Mononuclear cell (primary cell): ENCODE data around the gene IL1F10. TPM values are rescaled to one million over a fixed set of nuclear protein-coding genes. Genes with fewer than 3 reads are reported as not detected.

Experiments
- H3K27me3 ChIP-seq: 2 replicates; pipeline ENCODE4 v1.6.0; 2011; ENCODE audit warnings: low read length, control low read depth; ENCODE audit not compliant: insufficient read depth
- H3K4me1 ChIP-seq: 2 replicates; pipeline ENCODE4 v1.5.1; 2011; ENCODE audit warnings: mild to moderate bottlenecking, low read length, control low read depth; ENCODE audit not compliant: insufficient read depth
- H3K4me3 ChIP-seq: 2 replicates; pipeline ENCODE4 v1.5.1; 2011; ENCODE audit warnings: mild to moderate bottlenecking, low read length, moderate library complexity
- H3K9me3 ChIP-seq: 2 replicates; pipeline ENCODE4 v1.5.1; 2011; ENCODE audit warnings: low read depth, mild to moderate bottlenecking, control low read depth, low read length
- total RNA-seq: library from RNA; depleted of rRNA; stranded (reverse); fragments of >200 nt; gene quantifications from one replicate; pipeline ENCODE4 v1.2.3, GENCODE V29; 2012

Gene IL1F10
- total RNA-seq, 1 donor = not detected

GRCh38 chr2:113052396-113052917 lies 15.3 kb upstream of the IL1F10 start, which contains the start of gene IL36B:
IL36B (minus strand) TSS chr2:113052867.
- Histone ChIP-seq H3K4me1 (no peaks in the 10 kb centered on the region), H3K27me3 (no peaks in the 10 kb centered on the region), H3K4me3 (no peak within 1 kb of the TSS), H3K9me3 (no peaks in the 10 kb centered on the region)

- H3K27me3 ChIP-seq = no peaks in the 10 kb centered on the region
- no peaks in the 10 kb centered on the region for H3K4me1 ChIP-seq
- H3K4me3 ChIP-seq = no peak overlapping the region
- no peaks in the 10 kb centered on the region for H3K9me3 ChIP-seq
Observed at GRCh38 chr2:113053666-113054065, 14.1 kb upstream of the IL1F10 start.

- no peaks in the 10 kb centered on the region for H3K27me3 ChIP-seq
- no peaks in the 10 kb centered on the region for H3K9me3 ChIP-seq
- H3K4me3 ChIP-seq = no peak overlapping the region
- H3K4me1 ChIP-seq = no peaks in the 10 kb centered on the region
Observed at GRCh38 chr2:113054066-113054465, 13.7 kb upstream of the IL1F10 start.

- Histone ChIP-seq H3K4me3 (no peak overlapping the region), H3K9me3 (no peaks in the 10 kb centered on the region), H3K27me3 (no peaks in the 10 kb centered on the region), H3K4me1 (no peaks in the 10 kb centered on the region)
Observed at GRCh38 chr2:113056521-113056920, 11.2 kb upstream of the IL1F10 start.

GRCh38 chr2:113057117-113057516 lies 10.7 kb upstream of the IL1F10 start:
- Histone ChIP-seq H3K27me3 (no peaks in the 10 kb centered on the region), H3K4me3 (no peak overlapping the region), H3K4me1 (no peaks in the 10 kb centered on the region), H3K9me3 (no peaks in the 10 kb centered on the region)

- no peaks in the 10 kb centered on the region for H3K27me3 ChIP-seq
- H3K4me1 ChIP-seq = no peaks in the 10 kb centered on the region
- no peaks in the 10 kb centered on the region for H3K9me3 ChIP-seq
- H3K4me3 ChIP-seq = no peak overlapping the region
Observed at GRCh38 chr2:113058411-113058994, 9.3 kb upstream of the IL1F10 start.

GRCh38 chr2:113058998-113059960 lies 8.5 kb upstream of the IL1F10 start, which contains the start of gene IL36RN:
IL36RN (plus strand) TSS chr2:113059198; CDS start chr2:113059439, 241 bp downstream.
- H3K4me1 ChIP-seq = no peaks in the 10 kb centered on the region
- no peaks in the 10 kb centered on the region for H3K27me3 ChIP-seq
- no peak within 1 kb of the TSS for H3K4me3 ChIP-seq
- H3K9me3 ChIP-seq = no peaks in the 10 kb centered on the region

GRCh38 chr2:113060396-113060795 lies 7.4 kb upstream of the IL1F10 start:
- Histone ChIP-seq H3K27me3 (no peaks in the 10 kb centered on the region), H3K4me1 (no peaks in the 10 kb centered on the region), H3K4me3 (no peak overlapping the region), H3K9me3 (no peaks in the 10 kb centered on the region)

- no peaks in the 10 kb centered on the region for H3K27me3 ChIP-seq
- H3K9me3 ChIP-seq = no peaks in the 10 kb centered on the region
- H3K4me1 ChIP-seq = no peaks in the 10 kb centered on the region
- H3K4me3 ChIP-seq = no peak overlapping the region
Observed at GRCh38 chr2:113060796-113061195, 7.0 kb upstream of the IL1F10 start.

- Histone ChIP-seq H3K9me3 (no peaks in the 10 kb centered on the region), H3K27me3 (no peaks in the 10 kb centered on the region), H3K4me3 (no peak overlapping the region), H3K4me1 (no peaks in the 10 kb centered on the region)
Observed at GRCh38 chr2:113061241-113061640, 6.5 kb upstream of the IL1F10 start.

- no peaks in the 10 kb centered on the region for H3K4me1 ChIP-seq
- no peaks in the 10 kb centered on the region for H3K9me3 ChIP-seq
- no peak overlapping the region for H3K4me3 ChIP-seq
- H3K27me3 ChIP-seq = no peaks in the 10 kb centered on the region
Observed at GRCh38 chr2:113061896-113062770, 5.6 kb upstream of the IL1F10 start.

GRCh38 chr2:113064281-113064680 lies 3.5 kb upstream of the IL1F10 start:
- no peaks in the 10 kb centered on the region for H3K27me3 ChIP-seq
- H3K4me1 ChIP-seq = no peaks in the 10 kb centered on the region
- H3K9me3 ChIP-seq = no peaks in the 10 kb centered on the region
- H3K4me3 ChIP-seq = no peak overlapping the region

GRCh38 chr2:113064898-113065297 lies 2.9 kb upstream of the IL1F10 start:
- Histone ChIP-seq H3K4me1 (no peaks in the 10 kb centered on the region), H3K27me3 (no peaks in the 10 kb centered on the region), H3K4me3 (no peak overlapping the region), H3K9me3 (no peaks in the 10 kb centered on the region)

GRCh38 chr2:113068249-113068648 lies 479 bp downstream of the IL1F10 start:
- H3K27me3 ChIP-seq = no peaks in the 10 kb centered on the region
- H3K4me3 ChIP-seq = no peak overlapping the region
- no peaks in the 10 kb centered on the region for H3K9me3 ChIP-seq

More at GRCh38 chr2:113068249-113068648, 479 bp downstream of the IL1F10 start:
- H3K4me1 ChIP-seq = no peaks in the 10 kb centered on the region
